Adrenal gland (tissue), 5 donors: ENCODE measurements around the gene PHF2.

Experiments
- POLR2A ChIP-seq, 2 donors: fragments of 450-650 bp; IDR thresholded peaks; one replicate each; pipeline ENCODE4 v1.6.1; 2017; ENCODE audit warnings: antibody characterized with exemption in 2 of 2, mild to moderate bottlenecking in 2 of 2, moderate library complexity in 1 of 2
- TF ChIP-seq, protein P1 (sequence below), 6 experiments: fragments of 450-650 bp in 4 of 6; fragments of 200-600 bp in 2 of 6; sonication (generic) in 1 of 6; IDR thresholded peaks; 1 replicate in 5 of 6; 2 replicates in 1 of 6; pipeline versions ENCODE4 v1.5.1 to v1.8.0; 2016 to 2021; ENCODE audit warnings: antibody characterized with exemption in 6 of 6, mild to moderate bottlenecking in 2 of 6, moderate library complexity in 1 of 6
- donor health status: DM: no; HTN: no; CAD: no.

DNA sequence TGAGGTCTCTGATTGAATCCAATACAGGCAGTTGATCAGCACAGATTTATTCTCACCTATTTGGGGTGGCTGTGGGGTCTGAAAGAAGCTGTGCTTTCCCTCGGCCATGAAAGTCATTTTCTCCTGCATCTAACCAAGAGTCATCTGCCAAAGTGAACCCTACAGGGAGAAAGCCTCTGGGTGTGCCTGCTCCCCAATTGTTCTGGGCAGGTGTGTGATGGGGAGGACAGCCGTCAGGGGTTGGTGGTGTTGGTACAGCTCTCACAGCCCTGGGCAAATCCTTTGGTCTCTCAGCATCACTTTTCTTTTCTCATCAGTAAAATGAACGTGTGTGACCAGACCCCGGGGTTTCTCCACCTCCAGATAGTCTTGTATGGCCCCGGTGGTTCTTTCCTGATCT, 2.5 kb downstream of the PHF2 start:
- TF ChIP-seq, protein P1, sequence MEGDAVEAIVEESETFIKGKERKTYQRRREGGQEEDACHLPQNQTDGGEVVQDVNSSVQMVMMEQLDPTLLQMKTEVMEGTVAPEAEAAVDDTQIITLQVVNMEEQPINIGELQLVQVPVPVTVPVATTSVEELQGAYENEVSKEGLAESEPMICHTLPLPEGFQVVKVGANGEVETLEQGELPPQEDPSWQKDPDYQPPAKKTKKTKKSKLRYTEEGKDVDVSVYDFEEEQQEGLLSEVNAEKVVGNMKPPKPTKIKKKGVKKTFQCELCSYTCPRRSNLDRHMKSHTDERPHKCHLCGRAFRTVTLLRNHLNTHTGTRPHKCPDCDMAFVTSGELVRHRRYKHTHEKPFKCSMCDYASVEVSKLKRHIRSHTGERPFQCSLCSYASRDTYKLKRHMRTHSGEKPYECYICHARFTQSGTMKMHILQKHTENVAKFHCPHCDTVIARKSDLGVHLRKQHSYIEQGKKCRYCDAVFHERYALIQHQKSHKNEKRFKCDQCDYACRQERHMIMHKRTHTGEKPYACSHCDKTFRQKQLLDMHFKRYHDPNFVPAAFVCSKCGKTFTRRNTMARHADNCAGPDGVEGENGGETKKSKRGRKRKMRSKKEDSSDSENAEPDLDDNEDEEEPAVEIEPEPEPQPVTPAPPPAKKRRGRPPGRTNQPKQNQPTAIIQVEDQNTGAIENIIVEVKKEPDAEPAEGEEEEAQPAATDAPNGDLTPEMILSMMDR (IDR thresholded peaks at IDR 0.05) = no peak
- TF ChIP-seq POLR2A (IDR thresholded peaks at IDR 0.05) = no peak
